Prostate gland (tissue), 2 donors: ENCODE measurements around the gene IDH2.

Experiments used
- POLR2A ChIP-seq: fragments of 450-650 bp; IDR thresholded peaks from one replicate; pipeline ENCODE4 v1.6.1; 2016; ENCODE audit warnings: antibody characterized with exemption, mild to moderate bottlenecking
- POLR2AphosphoS5 ChIP-seq: sonication (generic); formaldehyde crosslinking; IDR thresholded peaks from one replicate; pipeline ENCODE4 v1.6.1; 2017; ENCODE audit warnings: antibody characterized with exemption
- TF ChIP-seq, protein P1 (sequence below), 4 experiments: fragments of 200-600 bp in 2 of 4; fragments of 450-650 bp in 2 of 4; sonication (generic) in 2 of 4; IDR thresholded peaks; 1 replicate in 3 of 4; 2 replicates in 1 of 4; pipeline ENCODE4 v1.5.1; 2016 to 2019; ENCODE audit warnings: antibody characterized with exemption in 4 of 4, mild to moderate bottlenecking in 2 of 4, moderate library complexity in 2 of 4

DNA sequence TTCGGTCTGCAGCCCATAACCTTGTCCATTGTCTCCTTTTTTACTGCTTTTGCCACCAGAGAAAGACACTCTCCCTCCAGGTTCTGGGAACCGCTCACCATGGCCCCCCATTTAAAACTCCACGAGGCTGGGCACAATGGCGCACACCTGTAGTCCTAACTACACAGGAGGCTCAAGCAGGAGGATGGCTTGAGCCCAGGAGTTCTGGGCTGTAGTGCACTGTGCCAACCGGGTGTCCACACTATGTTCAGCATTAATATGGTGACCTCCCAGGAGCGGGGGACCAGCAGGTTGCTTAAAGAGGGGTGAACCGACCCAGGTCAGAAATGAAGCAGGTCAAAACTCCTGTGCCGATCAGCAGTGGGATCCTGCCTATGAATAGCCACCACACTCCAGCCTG lies 28.0 kb upstream of the IDH2 start:
- TF ChIP-seq, protein P1, sequence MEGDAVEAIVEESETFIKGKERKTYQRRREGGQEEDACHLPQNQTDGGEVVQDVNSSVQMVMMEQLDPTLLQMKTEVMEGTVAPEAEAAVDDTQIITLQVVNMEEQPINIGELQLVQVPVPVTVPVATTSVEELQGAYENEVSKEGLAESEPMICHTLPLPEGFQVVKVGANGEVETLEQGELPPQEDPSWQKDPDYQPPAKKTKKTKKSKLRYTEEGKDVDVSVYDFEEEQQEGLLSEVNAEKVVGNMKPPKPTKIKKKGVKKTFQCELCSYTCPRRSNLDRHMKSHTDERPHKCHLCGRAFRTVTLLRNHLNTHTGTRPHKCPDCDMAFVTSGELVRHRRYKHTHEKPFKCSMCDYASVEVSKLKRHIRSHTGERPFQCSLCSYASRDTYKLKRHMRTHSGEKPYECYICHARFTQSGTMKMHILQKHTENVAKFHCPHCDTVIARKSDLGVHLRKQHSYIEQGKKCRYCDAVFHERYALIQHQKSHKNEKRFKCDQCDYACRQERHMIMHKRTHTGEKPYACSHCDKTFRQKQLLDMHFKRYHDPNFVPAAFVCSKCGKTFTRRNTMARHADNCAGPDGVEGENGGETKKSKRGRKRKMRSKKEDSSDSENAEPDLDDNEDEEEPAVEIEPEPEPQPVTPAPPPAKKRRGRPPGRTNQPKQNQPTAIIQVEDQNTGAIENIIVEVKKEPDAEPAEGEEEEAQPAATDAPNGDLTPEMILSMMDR (IDR thresholded peaks at IDR 0.05), result no peak
- TF ChIP-seq POLR2A, result no peak
- TF ChIP-seq POLR2AphosphoS5, result no peak
